HG03521 (cell line): Measurements from ENCODE around the gene SWAP70.
"Not testable (repeated sequence)": the region's sequence is repeated elsewhere in the genome, so short reads cannot be mapped to it uniquely, and the experiment has no call there.

ENCODE experiments used
- ATAC-seq: cut with Tn5 transposase; IDR thresholded peaks from one replicate; pipeline ENCODE4 v1.9.1; 2021; ENCODE audit warnings: mild to moderate bottlenecking, moderate library complexity; ENCODE audit not compliant: unreplicated experiment

SWAP70 gene

GRCh38 chr11:9663699-9664275, at the start of gene SWAP70:
SWAP70 (plus strand) TSS chr11:9664077; CDS start chr11:9664180, 103 bp downstream.
- peak; percentile 91 for ATAC-seq

GRCh38 chr11:9615031-9615451, 48.8 kb upstream of the SWAP70 start:
- peak; percentile 45 for ATAC-seq

GRCh38 chr11:9616042-9616675, 47.7 kb upstream of the SWAP70 start:
- no peak for ATAC-seq

GRCh38 chr11:9616858-9617257, 47.0 kb upstream of the SWAP70 start:
- ATAC-seq, result no peak

GRCh38 chr11:9617940-9618339, 45.9 kb upstream of the SWAP70 start:
- no peak for ATAC-seq

- ATAC-seq, result no peak
Observed at GRCh38 chr11:9619004-9619403, 44.9 kb upstream of the SWAP70 start.

- no peak for ATAC-seq
Observed at GRCh38 chr11:9619971-9620370, 43.9 kb upstream of the SWAP70 start.

GRCh38 chr11:9622353-9622752, 41.5 kb upstream of the SWAP70 start:
- ATAC-seq, result not testable (repeated sequence)

GRCh38 chr11:9623053-9623452, 40.8 kb upstream of the SWAP70 start:
- ATAC-seq, result not testable (repeated sequence)

GRCh38 chr11:9624448-9624847, 39.4 kb upstream of the SWAP70 start:
- ATAC-seq, result no peak

GRCh38 chr11:9625162-9625561, 38.7 kb upstream of the SWAP70 start:
- no peak for ATAC-seq

- ATAC-seq, result no peak
Observed at GRCh38 chr11:9625728-9626127, 38.1 kb upstream of the SWAP70 start.

GRCh38 chr11:9626496-9627394, 37.1 kb upstream of the SWAP70 start:
- ATAC-seq, result no peak

GRCh38 chr11:9629064-9629463, 34.8 kb upstream of the SWAP70 start:
- no peak for ATAC-seq

GRCh38 chr11:9633679-9634078, 30.2 kb upstream of the SWAP70 start:
- no peak for ATAC-seq

- no peak for ATAC-seq
Observed at GRCh38 chr11:9636691-9637090, 27.2 kb upstream of the SWAP70 start.

GRCh38 chr11:9639099-9639498, 24.8 kb upstream of the SWAP70 start:
- ATAC-seq, result no peak

- ATAC-seq, result no peak
Observed at GRCh38 chr11:9639985-9640384, 23.9 kb upstream of the SWAP70 start.

GRCh38 chr11:9642894-9643293, 21.0 kb upstream of the SWAP70 start:
- ATAC-seq, result no peak

GRCh38 chr11:9643751-9644150, 20.1 kb upstream of the SWAP70 start:
- peak; percentile 44 for ATAC-seq

GRCh38 chr11:9645881-9646280, 18.0 kb upstream of the SWAP70 start:
- ATAC-seq, result no peak

- no peak for ATAC-seq
Observed at GRCh38 chr11:9646324-9646723, 17.6 kb upstream of the SWAP70 start.
